ENCODE data around the gene GLMP. TPM values are rescaled to one million over a fixed set of nuclear protein-coding genes. Genes with fewer than 3 reads are reported as not detected.

GLMP gene
- total RNA-seq, 1 donor from 2014 or later, result 12.5 TPM

DNA sequence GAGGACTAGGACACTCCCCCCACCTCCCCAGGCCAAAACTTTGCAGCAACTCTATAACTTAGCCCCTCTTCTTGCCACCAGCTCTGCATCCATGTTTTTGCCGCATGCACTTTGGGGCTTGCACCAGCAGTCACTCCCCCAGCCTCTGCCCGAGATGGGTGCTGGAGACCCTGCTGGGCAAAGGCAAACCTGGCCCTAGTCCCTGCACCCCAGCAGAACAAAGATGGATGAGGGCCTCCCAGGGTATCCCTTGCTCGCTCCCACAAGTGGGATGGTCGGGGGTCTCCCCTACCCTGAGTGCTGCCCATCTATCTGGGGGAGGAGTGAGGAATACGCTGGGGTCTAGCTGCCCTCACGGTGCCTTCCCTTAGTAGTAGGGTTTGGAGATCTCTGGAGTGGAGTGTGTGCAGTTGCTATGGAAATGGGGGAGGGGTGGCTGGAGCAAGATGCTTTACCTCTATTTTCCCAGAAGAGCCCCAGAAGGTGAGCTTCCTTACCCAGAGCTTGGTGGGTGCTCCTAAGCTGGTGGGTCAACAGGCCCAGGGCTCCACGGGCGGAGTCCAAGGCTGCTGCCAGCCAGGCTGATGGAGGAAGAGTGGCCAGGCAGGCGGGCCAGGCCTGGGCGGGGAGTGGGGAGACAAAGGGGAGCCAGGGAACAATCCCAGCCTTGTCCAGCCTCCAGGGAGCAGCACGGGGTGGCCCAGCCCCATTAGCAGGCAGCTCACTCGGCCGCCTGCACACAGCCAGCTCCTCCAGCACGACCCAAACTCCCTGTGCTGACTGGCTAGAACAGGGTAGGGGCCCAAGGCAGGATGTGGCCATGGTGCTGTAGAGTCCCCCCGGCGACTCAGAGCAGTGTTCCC lies 47.8 kb downstream of the GLMP start, which contains the start of gene PAQR6:
TSS of gene PAQR6 (minus strand) at position 597 of the 863 bp plus-strand sequence. CDS start 1,325 bp downstream, outside the sequence.
- peak; percentile 87 for DNase-seq

DNA sequence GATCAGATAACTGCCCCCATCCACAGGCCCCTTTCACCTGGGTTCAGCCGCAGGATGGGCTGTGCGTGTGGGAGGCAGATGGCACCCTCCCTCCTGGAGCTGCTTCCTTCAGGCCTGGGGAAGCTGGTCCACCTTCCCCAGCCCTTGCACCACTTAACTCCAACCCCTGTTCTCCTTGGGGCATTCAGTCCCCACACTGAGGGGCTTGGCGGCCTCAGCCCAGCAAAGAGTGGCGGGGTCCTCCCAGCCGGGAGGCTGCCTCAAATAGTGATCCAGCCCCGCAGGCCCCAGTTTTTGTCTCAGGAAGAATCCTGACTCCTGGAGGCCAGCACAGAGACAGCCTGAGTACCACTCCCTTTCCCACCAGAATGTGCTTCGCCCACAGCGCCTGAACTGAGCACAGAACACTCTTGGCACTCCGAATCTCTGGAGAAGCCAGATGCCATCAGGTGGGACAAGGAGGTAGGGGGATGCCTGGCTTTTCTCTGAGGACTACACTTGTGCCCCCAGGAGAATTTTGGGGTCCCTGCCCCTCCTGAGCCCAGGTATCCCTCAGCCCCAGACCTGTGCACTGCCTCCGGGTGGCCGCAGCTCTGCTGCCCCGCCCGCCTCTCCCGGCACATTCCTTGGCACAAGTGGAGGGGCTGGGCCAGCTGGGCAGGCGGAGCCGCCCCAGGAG lies 48.6 kb downstream of the GLMP start:
- DNase-seq, result no peak

DNA sequence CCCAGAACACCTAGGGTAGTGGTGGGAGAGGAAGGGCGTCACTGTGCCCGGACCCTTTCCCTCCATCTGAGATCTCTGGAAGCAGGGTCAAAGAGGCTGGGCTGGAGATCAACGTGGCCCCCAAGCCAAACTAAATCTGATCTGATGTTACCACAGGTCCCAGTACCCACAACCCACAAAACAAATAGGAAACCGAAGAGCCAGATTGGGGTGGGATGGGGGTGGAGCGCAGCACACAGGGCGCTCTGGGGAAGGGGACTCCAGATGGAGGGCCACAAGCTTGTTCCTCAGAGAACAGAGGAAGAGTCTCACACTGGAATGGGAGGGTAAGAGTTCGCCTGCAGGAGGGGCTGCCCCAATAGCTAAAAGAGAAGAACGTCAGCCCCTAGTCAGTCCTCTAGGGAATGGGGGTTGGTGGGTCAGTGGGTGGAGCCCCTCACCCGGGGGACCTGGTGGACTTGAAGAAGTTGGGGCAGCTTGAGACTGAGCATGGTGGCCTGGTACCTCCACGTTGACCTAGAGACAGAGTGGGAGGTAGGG lies 49.2 kb downstream of the GLMP start:
- DNase-seq, result no peak

DNA sequence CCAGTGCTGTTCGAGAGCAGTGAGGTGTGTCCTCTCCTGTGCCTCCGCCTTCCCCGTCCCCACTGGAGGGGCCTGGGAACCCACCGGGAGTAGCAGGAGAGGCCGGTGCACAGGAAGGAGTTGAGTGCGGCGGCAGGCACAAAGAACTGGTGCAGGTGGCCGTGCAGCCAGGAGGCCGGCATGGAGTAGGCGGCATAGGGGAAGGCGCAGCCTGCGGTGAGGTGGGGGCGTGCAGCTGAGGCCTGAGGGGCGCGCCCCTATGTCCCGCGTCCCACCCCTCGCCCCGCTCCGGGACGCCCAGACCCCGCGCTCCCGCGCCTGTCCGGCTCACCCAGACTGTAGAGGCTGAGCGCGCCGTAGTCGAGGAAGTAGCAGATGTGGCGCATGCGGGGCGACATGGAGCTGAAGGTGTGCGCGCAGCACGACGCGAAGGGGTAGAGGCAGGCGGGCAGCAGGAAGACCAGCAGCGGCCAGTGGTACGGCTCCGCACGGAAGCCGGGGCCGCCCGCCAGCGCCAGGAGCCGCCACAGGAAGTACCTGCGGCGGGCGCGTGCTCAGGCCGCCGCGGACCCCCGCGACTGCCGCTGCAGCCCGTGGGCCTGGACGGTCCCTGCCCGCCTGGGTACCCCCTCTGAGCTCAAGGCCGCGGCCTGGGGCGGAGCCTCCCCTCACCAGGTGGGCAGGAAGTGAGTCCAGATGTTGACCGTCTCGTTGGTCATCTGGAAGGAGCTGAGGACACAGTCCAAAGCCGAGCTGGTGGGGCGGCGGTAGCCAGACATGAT lies 49.8 kb downstream of the GLMP start:
- no peak for DNase-seq

DNA sequence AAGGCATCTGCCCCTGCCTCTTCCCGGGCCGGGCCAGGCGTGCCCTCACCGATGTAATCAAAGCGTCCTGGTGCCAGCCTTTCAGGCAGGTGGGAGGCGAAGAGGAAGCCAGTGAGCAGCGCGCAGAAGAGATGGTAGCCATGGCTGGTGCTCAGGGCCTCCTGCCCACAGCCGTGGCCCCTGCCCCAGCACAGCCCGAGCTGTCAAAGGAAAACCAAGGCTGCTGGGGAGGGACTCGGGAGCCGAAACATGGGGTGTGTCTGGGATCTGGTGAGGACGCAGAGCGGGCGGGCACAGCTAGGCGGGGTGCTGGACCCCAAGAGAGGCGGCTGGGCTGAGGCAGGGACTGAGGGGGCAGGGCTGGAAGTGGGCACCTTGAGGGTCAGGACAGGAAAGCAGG lies 50.8 kb downstream of the GLMP start:
- no peak for DNase-seq

DNA sequence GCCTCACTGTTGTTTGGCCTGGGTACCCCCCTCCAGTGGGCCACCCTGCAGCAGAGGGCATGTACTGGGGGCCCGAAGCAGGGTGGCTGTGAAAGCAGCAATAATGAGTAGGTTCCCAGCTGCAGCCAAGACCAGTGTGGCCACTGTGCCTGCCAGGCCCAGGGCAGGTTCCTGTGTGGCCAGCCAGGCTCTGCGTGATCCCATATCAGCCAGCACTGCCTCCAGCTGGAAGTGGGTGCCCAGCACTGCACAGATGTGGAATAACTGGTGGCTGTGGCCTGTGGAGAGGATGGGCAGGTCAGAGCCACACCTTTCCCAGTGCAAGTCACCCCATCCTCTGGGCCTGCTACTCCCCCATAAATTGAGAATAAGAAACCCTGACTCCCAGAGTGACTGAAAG lies 51.4 kb downstream of the GLMP start:
- DNase-seq, result no peak

DNA sequence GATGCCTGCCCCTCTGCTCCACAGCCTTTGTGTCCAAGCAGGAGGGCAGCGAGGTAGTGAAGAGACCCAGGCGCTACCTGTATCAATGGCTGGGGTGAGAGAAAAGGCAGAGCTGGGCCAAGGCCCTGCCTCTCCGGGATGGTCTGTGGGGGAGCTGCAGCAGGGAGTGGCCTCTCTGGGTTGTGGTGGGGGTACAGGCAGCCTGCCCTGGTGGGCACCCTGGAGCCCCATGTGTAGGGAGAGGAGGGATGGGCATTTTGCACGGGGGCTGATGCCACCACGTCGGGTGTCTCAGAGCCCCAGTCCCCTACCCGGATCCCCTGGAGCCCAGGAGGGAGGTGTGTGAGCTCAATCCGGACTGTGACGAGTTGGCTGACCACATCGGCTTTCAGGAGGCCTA lies 52.7 kb downstream of the GLMP start:
- DNase-seq, result no peak

Other genes starting within 250 kb of the GLMP start
- gene UBQLN4, start 241.9 kb downstream of the GLMP start, total RNA-seq, result 25.9 TPM
- gene LAMTOR2, start 240.9 kb downstream of the GLMP start, total RNA-seq, result 30.7 TPM
- gene RAB25, start 234.5 kb downstream of the GLMP start, total RNA-seq, result not detected
- 42.4 TPM for gene MEX3A, start 213.2 kb downstream of the GLMP start, total RNA-seq
- 18.1 TPM for gene LMNA, start 181.0 kb downstream of the GLMP start, total RNA-seq
- 13.6 TPM for gene SEMA4A, start 142.1 kb downstream of the GLMP start, total RNA-seq
- 9.7 TPM for gene SLC25A44, start 101.6 kb downstream of the GLMP start, total RNA-seq
- 29.2 TPM for gene PMF1, start 82.7 kb downstream of the GLMP start, total RNA-seq
- not detected for gene BGLAP, start 53.5 kb downstream of the GLMP start, total RNA-seq
- gene PAQR6, start 47.6 kb downstream of the GLMP start, total RNA-seq, result 8.6 TPM
- gene SMG5, start 12.9 kb downstream of the GLMP start, total RNA-seq, result 31.2 TPM
- gene TMEM79, start 11.4 kb downstream of the GLMP start, total RNA-seq, result 0.78 TPM
- gene VHLL, start 3.6 kb upstream of the GLMP start, total RNA-seq, result 0.94 TPM
- 352 TPM for gene CCT3, start 42.6 kb upstream of the GLMP start, total RNA-seq
- gene TSACC, start 42.8 kb upstream of the GLMP start, total RNA-seq, result not detected
- not detected for gene RHBG, start 73.5 kb upstream of the GLMP start, total RNA-seq
- gene MEF2D, start 205.1 kb upstream of the GLMP start, total RNA-seq, result 3.7 TPM

All from occipital lobe (tissue), 2 donors.